Upper lobe of right lung (tissue), 1 donor: ENCODE measurements around the gene KNL1. TPM values are rescaled to one million over a fixed set of nuclear protein-coding genes. Genes with fewer than 3 reads are reported as not detected.

ENCODE experiments used
- ATAC-seq: fragments of 200-7000 bp; cut with Tn5 transposase; one replicate; pipeline ENCODE4 v1.9.1; 2020; ENCODE audit warnings: mild to moderate bottlenecking, moderate library complexity
- DNase-seq: peaks from one replicate; pipeline ENCODE4 v3.0.0-alpha.2; 2020
- H3K27ac ChIP-seq: fragments of 200-600 bp; one replicate; pipeline ENCODE4 v1.8.0; 2022
- H3K27me3 ChIP-seq: fragments of 200-600 bp; one replicate; pipeline ENCODE4 v1.8.0; 2022; ENCODE audit warnings: mild to moderate bottlenecking
- H3K36me3 ChIP-seq: fragments of 200-600 bp; one replicate; pipeline ENCODE4 v1.8.0; 2022
- H3K4me1 ChIP-seq: fragments of 200-600 bp; one replicate; pipeline ENCODE4 v1.8.0; 2022
- H3K4me3 ChIP-seq: fragments of 200-600 bp; one replicate; pipeline ENCODE4 v1.8.0; 2022; ENCODE audit warnings: mild to moderate bottlenecking
- H3K9me3 ChIP-seq: fragments of 200-600 bp; one replicate; pipeline ENCODE4 v1.8.0; 2022
- CTCF ChIP-seq: fragments of 200-600 bp; IDR thresholded peaks from one replicate; pipeline ENCODE4 v1.8.0; 2022; ENCODE audit warnings: antibody characterized with exemption
- intact Hi-C: fragments of 100-400 bp; cut with DNase I; formaldehyde crosslinking; loops from one replicate; pipeline ENCODE4 v1.11.0; 2022
- total RNA-seq: library from RNA; stranded (reverse); fragmentation: NEBNext Ultra II Directional; extraction: Animal tissue kit (Norgen Biotek cat#: 25700); gene quantifications from one replicate; pipeline ENCODE4 v1.2.1, GENCODE V29; 2021
- donor health status: DM: no; HTN: yes; CAD: no; lungs with severe emphysema.

The KNL1 gene
- total RNA-seq, 1 donor from 2014 or later = 0.61 TPM

DNA sequence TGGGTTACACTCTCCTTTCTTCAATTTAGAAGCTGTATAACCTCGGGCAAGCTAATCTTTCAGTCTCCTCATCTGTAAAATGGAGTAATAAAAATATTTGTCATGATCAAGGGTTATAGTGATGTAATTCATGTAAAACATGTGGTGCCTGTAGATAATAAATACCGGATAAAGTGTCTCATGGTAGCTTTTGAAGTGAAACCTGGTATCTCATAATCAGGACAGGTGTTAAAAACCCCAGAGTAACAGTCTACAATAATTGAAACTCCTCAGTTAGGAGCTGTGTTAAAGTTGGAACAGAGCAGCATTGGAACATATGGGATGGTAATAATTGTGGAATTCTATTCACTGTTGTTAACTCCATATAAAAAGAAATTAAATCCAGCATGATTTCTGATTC lies 884 bp upstream of the KNL1 start:
- Histone ChIP-seq H3K4me3 (peak overlapping the region; percentile 76), H3K4me1 (no peaks in the 10 kb centered on the region), H3K27me3 (no peaks in the 10 kb centered on the region), H3K9me3 (no peaks in the 10 kb centered on the region), H3K36me3 (no peaks in the 10 kb centered on the region), H3K27ac (no peak overlapping the region)
- TF ChIP-seq CTCF = no peak
- ATAC-seq = no peak
- intact Hi-C loops = no loop called here
- DNase-seq = no peak

GRCh38 chr15:40594429-40594836 lies 384 bp downstream of the KNL1 start:
- intact Hi-C loops = no loop called here
- ATAC-seq (peak; percentile 68), DNase-seq (peak; percentile 81)
- peak overlapping the region; percentile 76 for H3K4me3 ChIP-seq
- H3K27ac ChIP-seq = peak overlapping the region; percentile 96
- H3K36me3 ChIP-seq = no peaks in the 10 kb centered on the region
- no peaks in the 10 kb centered on the region for H3K4me1 ChIP-seq
- H3K27me3 ChIP-seq = no peaks in the 10 kb centered on the region
- H3K9me3 ChIP-seq = no peaks in the 10 kb centered on the region
- peak; percentile 17 for TF ChIP-seq CTCF

DNA sequence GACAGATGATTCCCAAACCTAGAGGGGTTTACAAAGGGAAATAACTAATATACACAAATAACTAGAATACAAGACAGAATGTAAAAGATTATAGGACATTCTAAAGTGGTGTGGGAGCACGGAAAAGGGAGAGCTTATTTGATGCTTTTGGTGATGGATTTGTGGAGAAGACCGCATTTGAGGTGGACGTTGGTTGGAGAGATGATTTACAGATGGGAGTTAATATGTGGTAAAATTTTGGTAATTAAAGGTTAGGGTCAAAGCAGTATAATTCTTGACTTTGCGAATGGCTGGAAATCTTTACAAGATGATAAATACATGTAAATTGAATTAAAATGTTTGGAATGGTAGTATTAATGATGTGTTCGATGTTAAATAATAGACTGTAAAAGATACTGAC lies 1.2 kb downstream of the KNL1 start:
- intact Hi-C loops = no loop called here
- no peaks in the 10 kb centered on the region for H3K27me3 ChIP-seq
- no peak overlapping the region for H3K27ac ChIP-seq
- no peaks in the 10 kb centered on the region for H3K4me1 ChIP-seq
- no peak for DNase-seq
- H3K4me3 ChIP-seq = no peak overlapping the region
- H3K9me3 ChIP-seq = no peaks in the 10 kb centered on the region
- TF ChIP-seq CTCF = no peak
- no peak for ATAC-seq
- no peaks in the 10 kb centered on the region for H3K36me3 ChIP-seq

DNA sequence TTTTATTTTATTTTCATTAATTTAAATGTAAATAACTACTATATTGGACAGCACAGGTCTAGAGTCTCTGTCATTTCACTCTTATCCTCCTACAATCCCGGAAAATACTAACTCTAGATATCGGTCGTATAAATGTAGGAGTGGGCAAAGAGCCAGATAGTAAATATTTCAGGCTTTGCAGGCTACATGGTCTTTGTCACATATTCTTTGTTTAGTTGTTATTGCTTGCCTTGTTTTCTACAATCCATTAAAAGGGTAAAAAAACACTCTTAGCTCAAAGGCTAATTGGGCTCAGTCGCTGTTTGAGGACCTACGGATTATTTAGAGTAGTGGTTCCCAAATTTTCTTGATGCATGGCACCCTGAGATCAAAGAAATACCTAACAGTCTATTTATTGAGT lies 1.7 kb downstream of the KNL1 start:
- no peak for TF ChIP-seq CTCF
- Histone ChIP-seq H3K4me1 (no peaks in the 10 kb centered on the region), H3K4me3 (no peak overlapping the region), H3K27me3 (no peaks in the 10 kb centered on the region), H3K27ac (no peak overlapping the region), H3K36me3 (no peaks in the 10 kb centered on the region), H3K9me3 (no peaks in the 10 kb centered on the region)
- ATAC-seq (no peak), DNase-seq (no peak)
- intact Hi-C loops = no loop called here

GRCh38 chr15:40597024-40597423 lies 3.0 kb downstream of the KNL1 start:
- Histone ChIP-seq H3K36me3 (no peaks in the 10 kb centered on the region), H3K27me3 (no peaks in the 10 kb centered on the region), H3K4me1 (no peaks in the 10 kb centered on the region), H3K9me3 (no peaks in the 10 kb centered on the region), H3K27ac (no peak overlapping the region), H3K4me3 (no peak overlapping the region)
- DNase-seq = no peak
- intact Hi-C loops = no loop called here
- no peak for TF ChIP-seq CTCF
- ATAC-seq = no peak

DNA sequence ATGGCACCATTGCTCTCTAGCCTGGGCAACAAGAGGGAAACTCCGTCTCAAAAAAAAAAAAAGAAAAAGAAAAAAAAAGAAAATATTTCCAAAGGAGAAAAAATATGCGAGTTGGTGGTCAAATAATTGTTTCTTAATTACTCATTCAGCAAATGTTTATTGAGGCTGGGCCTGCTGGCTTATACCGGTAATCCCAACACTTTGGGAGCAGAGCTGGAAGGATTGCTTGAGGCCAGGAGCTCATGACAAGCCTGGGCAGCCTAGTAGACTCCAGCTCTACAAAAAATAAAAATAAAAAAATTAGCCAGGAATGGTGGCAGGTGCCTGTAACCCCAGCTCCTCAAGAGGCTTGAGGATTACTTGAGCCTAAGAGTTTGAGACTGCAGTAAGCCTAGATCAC lies 4.1 kb downstream of the KNL1 start:
- DNase-seq (no peak), ATAC-seq (no peak)
- intact Hi-C loops = no loop called here
- no peak overlapping the region for H3K27ac ChIP-seq
- no peaks in the 10 kb centered on the region for H3K27me3 ChIP-seq
- no peak overlapping the region for H3K4me3 ChIP-seq
- no peaks in the 10 kb centered on the region for H3K4me1 ChIP-seq
- no peak for TF ChIP-seq CTCF
- no peaks in the 10 kb centered on the region for H3K36me3 ChIP-seq
- no peaks in the 10 kb centered on the region for H3K9me3 ChIP-seq
